ENCODE data around the gene SUSD1.

Gene SUSD1

DNA sequence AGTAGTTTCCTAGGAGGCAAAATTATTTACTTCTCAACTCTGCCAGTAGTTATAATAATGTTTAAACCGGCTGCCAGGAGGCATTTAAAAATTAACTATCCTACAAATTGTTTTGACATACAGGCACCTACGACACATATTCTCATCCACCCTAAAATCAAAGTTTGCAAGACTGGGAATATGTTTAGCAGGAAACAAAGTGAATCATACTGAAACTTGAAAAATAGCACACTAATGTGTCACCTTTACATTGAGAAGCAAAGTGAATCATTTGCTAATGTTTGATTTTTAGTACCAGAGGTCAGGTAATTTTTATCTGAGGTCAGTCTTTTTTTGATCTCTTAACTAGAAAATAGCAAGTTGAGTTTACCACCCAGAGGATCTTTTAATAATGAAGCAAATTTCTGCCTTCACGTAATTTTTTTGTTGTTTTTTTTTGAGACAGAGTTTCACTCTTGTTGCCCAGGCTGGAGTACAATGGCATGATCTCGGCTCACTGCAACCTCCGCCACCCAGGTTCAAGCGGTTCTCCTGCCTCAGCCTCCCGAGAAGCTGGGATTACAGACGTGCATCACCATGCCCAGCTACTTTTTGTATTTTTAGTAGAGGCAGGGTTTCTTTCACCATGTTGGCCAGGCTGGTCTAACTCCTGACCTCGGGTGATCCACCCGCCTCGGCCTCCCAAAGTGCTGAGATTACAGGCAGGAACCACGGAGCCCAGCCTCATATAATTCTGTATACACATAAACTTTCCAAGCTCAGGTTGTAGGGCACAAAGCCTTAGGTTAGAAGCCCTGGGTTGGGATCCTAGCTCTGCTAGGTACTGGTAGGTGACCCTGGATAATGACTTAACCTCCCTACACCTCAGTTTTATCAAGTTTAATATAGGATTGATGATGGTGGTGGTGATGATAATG, 154.2 kb downstream of the SUSD1 start:
- ATAC-seq, result peak; percentile 82

DNA sequence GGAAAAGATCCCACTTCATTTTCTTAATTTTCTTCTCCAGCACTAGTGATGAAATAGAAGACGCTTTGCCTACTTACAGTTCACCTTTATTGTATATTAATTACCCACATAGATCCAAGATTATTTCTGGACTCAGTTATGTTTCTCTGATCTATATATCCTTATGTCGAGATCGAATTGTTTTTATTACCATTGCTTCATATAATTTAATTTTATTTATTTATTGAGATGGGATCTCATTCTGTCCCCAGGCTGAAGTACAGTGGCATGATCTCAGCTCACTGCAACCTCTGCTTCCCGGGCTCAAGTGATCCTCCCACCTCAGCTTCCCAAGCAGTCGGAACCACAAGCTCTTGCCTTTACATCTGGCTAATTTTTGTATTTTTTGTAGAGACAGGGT, 157.2 kb downstream of the SUSD1 start:
- TF ChIP-seq, protein P1, sequence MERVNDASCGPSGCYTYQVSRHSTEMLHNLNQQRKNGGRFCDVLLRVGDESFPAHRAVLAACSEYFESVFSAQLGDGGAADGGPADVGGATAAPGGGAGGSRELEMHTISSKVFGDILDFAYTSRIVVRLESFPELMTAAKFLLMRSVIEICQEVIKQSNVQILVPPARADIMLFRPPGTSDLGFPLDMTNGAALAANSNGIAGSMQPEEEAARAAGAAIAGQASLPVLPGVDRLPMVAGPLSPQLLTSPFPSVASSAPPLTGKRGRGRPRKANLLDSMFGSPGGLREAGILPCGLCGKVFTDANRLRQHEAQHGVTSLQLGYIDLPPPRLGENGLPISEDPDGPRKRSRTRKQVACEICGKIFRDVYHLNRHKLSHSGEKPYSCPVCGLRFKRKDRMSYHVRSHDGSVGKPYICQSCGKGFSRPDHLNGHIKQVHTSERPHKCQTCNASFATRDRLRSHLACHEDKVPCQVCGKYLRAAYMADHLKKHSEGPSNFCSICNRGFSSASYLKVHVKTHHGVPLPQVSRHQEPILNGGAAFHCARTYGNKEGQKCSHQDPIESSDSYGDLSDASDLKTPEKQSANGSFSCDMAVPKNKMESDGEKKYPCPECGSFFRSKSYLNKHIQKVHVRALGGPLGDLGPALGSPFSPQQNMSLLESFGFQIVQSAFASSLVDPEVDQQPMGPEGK (CRISPR knock-in tag; IDR thresholded peaks at IDR 0.05; ENCODE audit: borderline replicate concordance), result no peak
- TF ChIP-seq RARB (CRISPR knock-in tag; IDR thresholded peaks at IDR 0.05), result no peak
- no peak for TF ChIP-seq ZC3H10 (CRISPR knock-in tag; IDR thresholded peaks at IDR 0.05)
- no peak for TF ChIP-seq SNAI2 (CRISPR knock-in tag; IDR thresholded peaks at IDR 0.05)
- TF ChIP-seq, protein P2, sequence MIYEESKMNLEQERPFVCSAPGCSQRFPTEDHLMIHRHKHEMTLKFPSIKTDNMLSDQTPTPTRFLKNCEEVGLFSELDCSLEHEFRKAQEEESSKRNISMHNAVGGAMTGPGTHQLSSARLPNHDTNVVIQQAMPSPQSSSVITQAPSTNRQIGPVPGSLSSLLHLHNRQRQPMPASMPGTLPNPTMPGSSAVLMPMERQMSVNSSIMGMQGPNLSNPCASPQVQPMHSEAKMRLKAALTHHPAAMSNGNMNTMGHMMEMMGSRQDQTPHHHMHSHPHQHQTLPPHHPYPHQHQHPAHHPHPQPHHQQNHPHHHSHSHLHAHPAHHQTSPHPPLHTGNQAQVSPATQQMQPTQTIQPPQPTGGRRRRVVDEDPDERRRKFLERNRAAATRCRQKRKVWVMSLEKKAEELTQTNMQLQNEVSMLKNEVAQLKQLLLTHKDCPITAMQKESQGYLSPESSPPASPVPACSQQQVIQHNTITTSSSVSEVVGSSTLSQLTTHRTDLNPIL (CRISPR knock-in tag; IDR thresholded peaks at IDR 0.05; ENCODE audit: low read depth), result no peak
- TF ChIP-seq ARNTL (CRISPR knock-in tag; IDR thresholded peaks at IDR 0.05; ENCODE audit: borderline replicate concordance, low read depth), result no peak
- TF ChIP-seq, protein P3, sequence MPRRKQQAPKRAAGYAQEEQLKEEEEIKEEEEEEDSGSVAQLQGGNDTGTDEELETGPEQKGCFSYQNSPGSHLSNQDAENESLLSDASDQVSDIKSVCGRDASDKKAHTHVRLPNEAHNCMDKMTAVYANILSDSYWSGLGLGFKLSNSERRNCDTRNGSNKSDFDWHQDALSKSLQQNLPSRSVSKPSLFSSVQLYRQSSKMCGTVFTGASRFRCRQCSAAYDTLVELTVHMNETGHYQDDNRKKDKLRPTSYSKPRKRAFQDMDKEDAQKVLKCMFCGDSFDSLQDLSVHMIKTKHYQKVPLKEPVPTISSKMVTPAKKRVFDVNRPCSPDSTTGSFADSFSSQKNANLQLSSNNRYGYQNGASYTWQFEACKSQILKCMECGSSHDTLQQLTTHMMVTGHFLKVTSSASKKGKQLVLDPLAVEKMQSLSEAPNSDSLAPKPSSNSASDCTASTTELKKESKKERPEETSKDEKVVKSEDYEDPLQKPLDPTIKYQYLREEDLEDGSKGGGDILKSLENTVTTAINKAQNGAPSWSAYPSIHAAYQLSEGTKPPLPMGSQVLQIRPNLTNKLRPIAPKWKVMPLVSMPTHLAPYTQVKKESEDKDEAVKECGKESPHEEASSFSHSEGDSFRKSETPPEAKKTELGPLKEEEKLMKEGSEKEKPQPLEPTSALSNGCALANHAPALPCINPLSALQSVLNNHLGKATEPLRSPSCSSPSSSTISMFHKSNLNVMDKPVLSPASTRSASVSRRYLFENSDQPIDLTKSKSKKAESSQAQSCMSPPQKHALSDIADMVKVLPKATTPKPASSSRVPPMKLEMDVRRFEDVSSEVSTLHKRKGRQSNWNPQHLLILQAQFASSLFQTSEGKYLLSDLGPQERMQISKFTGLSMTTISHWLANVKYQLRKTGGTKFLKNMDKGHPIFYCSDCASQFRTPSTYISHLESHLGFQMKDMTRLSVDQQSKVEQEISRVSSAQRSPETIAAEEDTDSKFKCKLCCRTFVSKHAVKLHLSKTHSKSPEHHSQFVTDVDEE (CRISPR knock-in tag; IDR thresholded peaks at IDR 0.05), result no peak
- TF ChIP-seq CSDC2 (CRISPR knock-in tag; IDR thresholded peaks at IDR 0.05), result no peak
- no peak for TF ChIP-seq ISL1 (CRISPR knock-in tag; IDR thresholded peaks at IDR 0.05)
- TF ChIP-seq TOX (CRISPR knock-in tag; IDR thresholded peaks at IDR 0.05; ENCODE audit: borderline replicate concordance), result no peak
- no peak for TF ChIP-seq ZNF8 (CRISPR knock-in tag; IDR thresholded peaks at IDR 0.05)
- no peak for TF ChIP-seq ZNF70 (CRISPR knock-in tag; IDR thresholded peaks at IDR 0.05)
- TF ChIP-seq, protein P4, sequence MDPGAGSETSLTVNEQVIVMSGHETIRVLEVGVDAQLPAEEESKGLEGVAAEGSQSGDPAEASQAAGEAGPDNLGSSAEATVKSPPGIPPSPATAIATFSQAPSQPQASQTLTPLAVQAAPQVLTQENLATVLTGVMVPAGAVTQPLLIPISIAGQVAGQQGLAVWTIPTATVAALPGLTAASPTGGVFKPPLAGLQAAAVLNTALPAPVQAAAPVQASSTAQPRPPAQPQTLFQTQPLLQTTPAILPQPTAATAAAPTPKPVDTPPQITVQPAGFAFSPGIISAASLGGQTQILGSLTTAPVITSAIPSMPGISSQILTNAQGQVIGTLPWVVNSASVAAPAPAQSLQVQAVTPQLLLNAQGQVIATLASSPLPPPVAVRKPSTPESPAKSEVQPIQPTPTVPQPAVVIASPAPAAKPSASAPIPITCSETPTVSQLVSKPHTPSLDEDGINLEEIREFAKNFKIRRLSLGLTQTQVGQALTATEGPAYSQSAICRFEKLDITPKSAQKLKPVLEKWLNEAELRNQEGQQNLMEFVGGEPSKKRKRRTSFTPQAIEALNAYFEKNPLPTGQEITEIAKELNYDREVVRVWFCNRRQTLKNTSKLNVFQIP (CRISPR knock-in tag; IDR thresholded peaks at IDR 0.05; ENCODE audit: borderline replicate concordance, low read depth), result no peak
- no peak for TF ChIP-seq PPARA (CRISPR knock-in tag; IDR thresholded peaks at IDR 0.05; ENCODE audit: borderline replicate concordance)
- no peak for ATAC-seq

More for the DNA sequence above, 154.2 kb downstream of the SUSD1 start:
- TF ChIP-seq GLIS3 (CRISPR knock-in tag; IDR thresholded peaks at IDR 0.05), result no peak
- no peak for TF ChIP-seq TOX (CRISPR knock-in tag; IDR thresholded peaks at IDR 0.05; ENCODE audit: borderline replicate concordance)
- TF ChIP-seq TCF4 (CRISPR knock-in tag; IDR thresholded peaks at IDR 0.05; ENCODE audit: borderline replicate concordance), result no peak
- no peak for TF ChIP-seq RARB (CRISPR knock-in tag; IDR thresholded peaks at IDR 0.05)
- no peak for TF ChIP-seq CSDC2 (CRISPR knock-in tag; IDR thresholded peaks at IDR 0.05)
- TF ChIP-seq, protein P4 (CRISPR knock-in tag; IDR thresholded peaks at IDR 0.05; ENCODE audit: borderline replicate concordance, low read depth), result no peak
- TF ChIP-seq PPARA (CRISPR knock-in tag; IDR thresholded peaks at IDR 0.05; ENCODE audit: borderline replicate concordance), result no peak
- no peak for TF ChIP-seq ISL1 (CRISPR knock-in tag; IDR thresholded peaks at IDR 0.05)

DNA sequence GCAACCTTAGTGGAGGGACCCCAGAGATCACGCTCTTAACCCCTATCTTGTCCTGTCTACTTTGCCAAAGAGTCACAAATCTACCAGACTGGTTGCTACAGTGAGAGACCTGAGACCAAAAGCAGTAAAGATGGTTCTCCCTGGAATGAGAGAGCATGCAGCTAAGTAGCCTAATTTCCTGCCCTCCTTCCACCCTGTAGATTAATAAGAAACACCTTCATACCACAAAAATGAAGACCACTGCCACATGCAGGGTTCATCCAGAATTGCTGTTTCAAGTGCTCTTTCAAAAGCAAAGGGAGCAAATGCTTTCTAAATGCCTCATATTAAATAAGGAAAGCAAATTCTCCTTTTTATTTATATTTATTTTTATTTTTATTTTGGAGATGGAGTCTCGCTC, 159.4 kb downstream of the SUSD1 start:
- ATAC-seq, result no peak
- TF ChIP-seq ARNTL (CRISPR knock-in tag; IDR thresholded peaks at IDR 0.05; ENCODE audit: borderline replicate concordance, low read depth), result no peak
- TF ChIP-seq PPARA (CRISPR knock-in tag; IDR thresholded peaks at IDR 0.05; ENCODE audit: borderline replicate concordance), result no peak
